GM12878 (cell line): Measurements from ENCODE around the gene PRKN. TPM values are rescaled to one million over a fixed set of nuclear protein-coding genes. Genes with fewer than 3 reads are reported as not detected.

Experiments used
- ATAC-seq: fragments of 200-7000 bp; cut with Tn5 transposase; 3 replicates; pipeline ENCODE4 v1.9.1; 2020; ENCODE audit warnings: mild to moderate bottlenecking, moderate library complexity
- BruUV-seq: library from RNA; stranded (reverse); fragments of 400-500 nt; replicated peaks from 2 replicates; lab custom pipeline; 2021; lab: Mats Ljungman, UMichigan
- CTCF ChIA-PET: fragments of 300-600 bp; sonication (Branson Sonifier 250); formaldehyde crosslinking; extraction: SDS; loops from one replicate; lab custom pipeline; 2021; ENCODE audit warnings: inconsistent platforms; lab: Yijun Ruan, JAX
- POLR2A ChIA-PET: fragments of 350-600 bp; formaldehyde crosslinking; extraction: SDS; loops from one replicate; lab custom pipeline; 2021; ENCODE audit warnings: inconsistent platforms; lab: Charles Lee
- RAD21 ChIA-PET: fragments of 300-600 bp; sonication (Branson Sonifier 250); formaldehyde crosslinking; loops from one replicate; lab custom pipeline; 2023; ENCODE audit warnings: antibody characterized with exemption; ENCODE audit not compliant: unreplicated experiment; lab: Charles Lee
- SMC1A ChIA-PET: fragments of 300-600 bp; sonication (Branson Sonifier 250); formaldehyde crosslinking; loops from one replicate; lab custom pipeline; 2023; ENCODE audit not compliant: unreplicated experiment, uncharacterized antibody; lab: Charles Lee
- DNase-seq: peaks from one replicate; pipeline ENCODE4 v3.0.0-alpha.2; 2011; ENCODE audit warnings: low read depth, low spot score
- FAIRE-seq: peaks from 3 replicates; lab custom pipeline; 2011; peaks lifted over from hg19 to GRCh38; lab: Jason Lieb, UNC
- H2AFZ ChIP-seq: 2 replicates; pipeline ENCODE4 v1.6.0; 2011; ENCODE audit warnings: low read depth, low read length, control low read depth; ENCODE audit not compliant: control insufficient read depth
- H3K27ac ChIP-seq: 2 replicates; pipeline ENCODE4 v1.5.1; 2011; ENCODE audit warnings: control low read depth; ENCODE audit not compliant: control insufficient read depth, insufficient read depth
- H3K27me3 ChIP-seq, 2 experiments: replicated peaks in 1 of 2; 2 replicates each; pipeline versions ENCODE4 v1.6.0 to v1.6.1; 2011; ENCODE audit warnings: low read length in 1 of 2; ENCODE audit not compliant: control insufficient read depth in 2 of 2, insufficient read depth in 2 of 2
- H3K36me3 ChIP-seq, 2 experiments: 2 replicates each; pipeline ENCODE4 v1.5.1; 2011; ENCODE audit warnings: low read length in 1 of 2; ENCODE audit not compliant: control insufficient read depth in 2 of 2, insufficient read depth in 2 of 2
- H3K4me1 ChIP-seq: 2 replicates; pipeline ENCODE4 v1.6.1; 2011; ENCODE audit warnings: mild to moderate bottlenecking, low read length, moderate library complexity, mixed read lengths; ENCODE audit not compliant: control insufficient read depth, insufficient read depth
- H3K4me2 ChIP-seq: 2 replicates; pipeline ENCODE4 v1.6.0; 2011; ENCODE audit warnings: control low read depth; ENCODE audit not compliant: control insufficient read depth, insufficient read depth
- H3K4me3 ChIP-seq: fragments of 200-600 bp; sonication (generic); 2 replicates; pipeline ENCODE4 v1.5.1; 2016
- H3K79me2 ChIP-seq: 2 replicates; pipeline ENCODE4 v1.6.0; 2011; ENCODE audit warnings: low read length; ENCODE audit not compliant: control insufficient read depth, insufficient read depth
- H3K9ac ChIP-seq: 2 replicates; pipeline ENCODE4 v1.8.0; 2011; ENCODE audit warnings: low read length, control low read depth, mixed read lengths; ENCODE audit not compliant: control insufficient read depth, insufficient read depth
- H3K9me3 ChIP-seq: replicated peaks from 3 replicates; pipeline ENCODE4 v1.5.1; 2011; ENCODE audit warnings: mild to moderate bottlenecking, low read length; ENCODE audit not compliant: control insufficient read depth, insufficient read depth
- H4K20me1 ChIP-seq: 2 replicates; pipeline ENCODE4 v1.6.0; 2011; ENCODE audit not compliant: control insufficient read depth, insufficient read depth
- TCF7 ChIP-seq: IDR thresholded peaks from 2 replicates; pipeline ENCODE4 v1.6.1; 2014; ENCODE audit warnings: antibody characterized with exemption, borderline replicate concordance
- WRNIP1 ChIP-seq: IDR thresholded peaks from 2 replicates; pipeline ENCODE4 v1.6.1; 2011; ENCODE audit warnings: low read depth, low read length, improper control_type of control experiment, borderline replicate concordance
- ZNF274 ChIP-seq: IDR thresholded peaks from one replicate; pipeline ENCODE4 v1.8.0; 2011; ENCODE audit not compliant: insufficient read length, insufficient read depth
- WGBS: methylation state at CpG from one replicate; pipeline ENCODE4 v1.1.6; 2016; ENCODE audit warnings: low lambda C conversion rate; ENCODE audit not compliant: insufficient replicate concordance, insufficient coverage; ENCODE audit errors: missing lambda C conversion rate; 5-methylcytosine and 5-hydroxymethylcytosine counted together
- in situ Hi-C: fragments of 300-500 bp; cut with MboI; formaldehyde crosslinking; loops from 9 replicates; pipeline ENCODE4 v1.14.3; 2018; ENCODE audit warnings: mixed read lengths
- intact Hi-C: fragments of 100-400 bp; cut with micrococcal nuclease; formaldehyde crosslinking; loops from one replicate; pipeline ENCODE4 v1.14.2; 2022; ENCODE audit not compliant: unreplicated experiment
- polyA plus RNA-seq, 11 experiments: library from polyadenylated mRNA; depleted of rRNA in 4 of 11; unstranded in 6 of 11; stranded (reverse) in 5 of 11; fragments of >200 nt; fragmentation: Nextera tagmentation in 4 of 11; fragmentation: Illumina TruSeq in 1 of 11; extraction: Ambion mirVana in 4 of 11; extraction: Trizol in 1 of 11; gene quantifications; 1 replicate in 1 of 11; 2 replicates in 10 of 11; pipeline versions ENCODE4 v1.2.1 to v1.2.3, GENCODE V29; 2011 to 2016; ENCODE audit warnings: inconsistent platforms in 2 of 11, missing spikeins in 2 of 11, low read depth in 1 of 11
- total RNA-seq, 4 experiments: library from RNA; depleted of rRNA in 3 of 4; stranded (reverse); fragments of >200 nt in 3 of 4; fragmentation: Illumina TruSeq in 1 of 4; extraction: Trizol in 1 of 4; gene quantifications; 2 replicates each; pipeline versions ENCODE4 v1.2.1 to v1.2.3, GENCODE V29; 2013 to 2021
- TF ChIP-seq, protein P1 (sequence below): fragments of 150-350 bp; IDR thresholded peaks from 2 replicates; pipeline ENCODE4 v1.6.1; 2014; ENCODE audit warnings: mild to moderate bottlenecking, low read depth, low read length
- TF ChIP-seq, protein P2 (sequence below): fragments of 450-650 bp; IDR thresholded peaks from 2 replicates; pipeline ENCODE4 v1.6.1; 2016; ENCODE audit warnings: mild to moderate bottlenecking, moderate library complexity, borderline replicate concordance

PRKN gene
- total and polyA plus RNA-seq, 10 of the 15 experiments (the other 5 are each of a cell fraction or from before 2014, with no cell fraction given): 0.06 to 0.09 TPM; not detected in 8

DNA sequence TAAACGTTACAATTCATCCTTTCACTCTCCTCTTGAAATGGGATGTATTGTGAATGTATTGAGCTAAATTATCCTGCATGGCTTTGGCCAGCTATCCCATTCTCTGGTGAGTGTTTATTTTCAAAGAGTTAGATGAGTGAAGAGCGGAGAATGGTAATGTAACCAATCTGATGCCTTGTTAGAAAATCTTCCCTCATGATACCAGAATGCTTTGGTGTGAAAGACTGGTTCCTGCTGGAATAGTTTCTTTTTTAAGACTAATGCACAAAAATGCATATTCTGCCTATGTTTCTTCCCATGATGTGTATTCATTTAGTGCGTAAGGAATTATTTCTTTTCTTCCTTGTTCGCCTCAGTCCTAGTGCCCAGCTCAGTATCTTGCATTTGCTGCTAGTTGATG is 506.7 kb downstream of the PRKN start:
- DNase-seq: no peak
- Histone ChIP-seq H3K4me1 (no peaks in the 10 kb centered on the region), H3K79me2 (no peaks in the 10 kb centered on the region), H3K4me2 (no peak overlapping the region), H4K20me1 (no peaks in the 10 kb centered on the region), H3K9me3 (no peaks in the 10 kb centered on the region), H3K36me3 (no peaks in the 10 kb centered on the region), H2AFZ (no peak overlapping the region), H3K27ac (no peak overlapping the region), H3K27me3 (no peaks in the 10 kb centered on the region), H3K4me3 (no peak overlapping the region), H3K9ac (no peak overlapping the region)
- 62% methylated on average over 4 of the region's 4 CpGs for WGBS
- ChIA-PET SMC1A (no interaction called here), CTCF (no interaction called here), POLR2A (no interaction called here), RAD21 (no interaction called here)
- intact Hi-C loops (no loop called here), in situ Hi-C loops (no loop called here)
- no peak for FAIRE-seq
- BruUV-seq: no TSS peak
- TF ChIP-seq WRNIP1: no peak
- no peak for TF ChIP-seq TCF7
- TF ChIP-seq, protein P1, sequence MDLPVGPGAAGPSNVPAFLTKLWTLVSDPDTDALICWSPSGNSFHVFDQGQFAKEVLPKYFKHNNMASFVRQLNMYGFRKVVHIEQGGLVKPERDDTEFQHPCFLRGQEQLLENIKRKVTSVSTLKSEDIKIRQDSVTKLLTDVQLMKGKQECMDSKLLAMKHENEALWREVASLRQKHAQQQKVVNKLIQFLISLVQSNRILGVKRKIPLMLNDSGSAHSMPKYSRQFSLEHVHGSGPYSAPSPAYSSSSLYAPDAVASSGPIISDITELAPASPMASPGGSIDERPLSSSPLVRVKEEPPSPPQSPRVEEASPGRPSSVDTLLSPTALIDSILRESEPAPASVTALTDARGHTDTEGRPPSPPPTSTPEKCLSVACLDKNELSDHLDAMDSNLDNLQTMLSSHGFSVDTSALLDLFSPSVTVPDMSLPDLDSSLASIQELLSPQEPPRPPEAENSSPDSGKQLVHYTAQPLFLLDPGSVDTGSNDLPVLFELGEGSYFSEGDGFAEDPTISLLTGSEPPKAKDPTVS: no peak
- TF ChIP-seq, protein P2, sequence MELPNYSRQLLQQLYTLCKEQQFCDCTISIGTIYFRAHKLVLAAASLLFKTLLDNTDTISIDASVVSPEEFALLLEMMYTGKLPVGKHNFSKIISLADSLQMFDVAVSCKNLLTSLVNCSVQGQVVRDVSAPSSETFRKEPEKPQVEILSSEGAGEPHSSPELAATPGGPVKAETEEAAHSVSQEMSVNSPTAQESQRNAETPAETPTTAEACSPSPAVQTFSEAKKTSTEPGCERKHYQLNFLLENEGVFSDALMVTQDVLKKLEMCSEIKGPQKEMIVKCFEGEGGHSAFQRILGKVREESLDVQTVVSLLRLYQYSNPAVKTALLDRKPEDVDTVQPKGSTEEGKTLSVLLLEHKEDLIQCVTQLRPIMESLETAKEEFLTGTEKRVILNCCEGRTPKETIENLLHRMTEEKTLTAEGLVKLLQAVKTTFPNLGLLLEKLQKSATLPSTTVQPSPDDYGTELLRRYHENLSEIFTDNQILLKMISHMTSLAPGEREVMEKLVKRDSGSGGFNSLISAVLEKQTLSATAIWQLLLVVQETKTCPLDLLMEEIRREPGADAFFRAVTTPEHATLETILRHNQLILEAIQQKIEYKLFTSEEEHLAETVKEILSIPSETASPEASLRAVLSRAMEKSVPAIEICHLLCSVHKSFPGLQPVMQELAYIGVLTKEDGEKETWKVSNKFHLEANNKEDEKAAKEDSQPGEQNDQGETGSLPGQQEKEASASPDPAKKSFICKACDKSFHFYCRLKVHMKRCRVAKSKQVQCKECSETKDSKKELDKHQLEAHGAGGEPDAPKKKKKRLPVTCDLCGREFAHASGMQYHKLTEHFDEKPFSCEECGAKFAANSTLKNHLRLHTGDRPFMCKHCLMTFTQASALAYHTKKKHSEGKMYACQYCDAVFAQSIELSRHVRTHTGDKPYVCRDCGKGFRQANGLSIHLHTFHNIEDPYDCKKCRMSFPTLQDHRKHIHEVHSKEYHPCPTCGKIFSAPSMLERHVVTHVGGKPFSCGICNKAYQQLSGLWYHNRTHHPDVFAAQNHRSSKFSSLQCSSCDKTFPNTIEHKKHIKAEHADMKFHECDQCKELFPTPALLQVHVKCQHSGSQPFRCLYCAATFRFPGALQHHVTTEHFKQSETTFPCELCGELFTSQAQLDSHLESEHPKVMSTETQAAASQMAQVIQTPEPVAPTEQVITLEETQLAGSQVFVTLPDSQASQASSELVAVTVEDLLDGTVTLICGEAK: no peak
- TF ChIP-seq ZNF274: no peak
- no peak for ATAC-seq
